Measurements from ENCODE around the gene RAPGEF1.

- TF ChIP-seq TCF12 (IDR thresholded peaks at IDR 0.05; ENCODE audit: low read depth): peak; percentile 34; the same call in 1 of the 2 replicates
- peak; percentile 55; the same call in 1 of the 2 replicates for TF ChIP-seq TAF1 (IDR thresholded peaks at IDR 0.05; ENCODE audit: low read depth)
- TF ChIP-seq ZBTB7A (IDR thresholded peaks at IDR 0.05; ENCODE audit: low read depth): no peak; the same call in 1 of the 2 replicates
- 0 out of 2 replicates have a peak, but pooled peaks have one; percentile 4 for TF ChIP-seq RAD21 (IDR thresholded peaks at IDR 0.05; ENCODE audit: low read depth)
- TF ChIP-seq REST (IDR thresholded peaks at IDR 0.05; ENCODE audit: low read depth): no peak
- no peak for TF ChIP-seq CEBPB (IDR thresholded peaks at IDR 0.05)
- TF ChIP-seq CREB1 (IDR thresholded peaks at IDR 0.05; ENCODE audit: low read depth): no peak
- 0 out of 2 replicates have a peak, but pooled peaks have one; percentile 4 for TF ChIP-seq YY1 (IDR thresholded peaks at IDR 0.05; ENCODE audit: low read depth)
- TF ChIP-seq EP300 (IDR thresholded peaks at IDR 0.05; ENCODE audit: borderline replicate concordance): no peak
- TF ChIP-seq NFIC (IDR thresholded peaks at IDR 0.05): no peak
- TF ChIP-seq TEAD4 (IDR thresholded peaks at IDR 0.05): no peak
- no peak for TF ChIP-seq EGR1 (IDR thresholded peaks at IDR 0.05)
Measured at GRCh38 chr9:131530920-131531832, 208.7 kb downstream of the RAPGEF1 start, which contains the start of gene UCK1.
